H9 (cell line): ENCODE data around the gene ADGRG1. TPM values are rescaled to one million over a fixed set of nuclear protein-coding genes. Genes with fewer than 3 reads are reported as not detected.

Experiments
- DNase-seq: peaks from one replicate; pipeline ENCODE4 v3.0.0-alpha.2; 2017
- H2AFZ ChIP-seq: one replicate; pipeline ENCODE4 v1.6.1; 2013; ENCODE audit warnings: mild to moderate bottlenecking, low read length, control low read depth, moderate library complexity
- H2AK5ac ChIP-seq: 2 replicates; pipeline ENCODE4 v1.6.1; 2013; ENCODE audit warnings: low read length, control low read depth, mixed read lengths; ENCODE audit not compliant: insufficient read length
- H2BK120ac ChIP-seq: one replicate; pipeline ENCODE4 v1.6.1; 2013; ENCODE audit warnings: low read depth, mild to moderate bottlenecking, low read length, control low read depth, inconsistent platforms; ENCODE audit not compliant: poor library complexity, severe bottlenecking
- H2BK12ac ChIP-seq: 2 replicates; pipeline ENCODE4 v1.6.1; 2013; ENCODE audit warnings: low read length, control low read depth, mixed read lengths, low read depth; ENCODE audit not compliant: insufficient read length
- H2BK15ac ChIP-seq: 2 replicates; pipeline ENCODE4 v1.6.1; 2013; ENCODE audit warnings: low read depth, low read length, control low read depth
- H2BK20ac ChIP-seq: one replicate; pipeline ENCODE4 v1.6.1; 2013; ENCODE audit warnings: low read depth, mild to moderate bottlenecking, low read length, control low read depth, inconsistent platforms; ENCODE audit not compliant: poor library complexity, severe bottlenecking
- H2BK5ac ChIP-seq: 2 replicates; pipeline ENCODE4 v1.6.1; 2013; ENCODE audit warnings: low read length, control low read depth, mixed read lengths; ENCODE audit not compliant: insufficient read length
- H3K14ac ChIP-seq: 2 replicates; pipeline ENCODE4 v1.6.1; 2013; ENCODE audit warnings: low read length, control low read depth; ENCODE audit not compliant: insufficient read depth
- H3K18ac ChIP-seq: 2 replicates; pipeline ENCODE4 v1.6.1; 2013; ENCODE audit warnings: low read depth, mild to moderate bottlenecking, mixed read lengths, low read length, control low read depth; ENCODE audit not compliant: insufficient read length
- H3K23ac ChIP-seq: 2 replicates; pipeline ENCODE4 v1.6.1; 2013; ENCODE audit warnings: low read length, control low read depth, mixed read lengths, low read depth; ENCODE audit not compliant: insufficient read length
- H3K23me2 ChIP-seq: 2 replicates; pipeline ENCODE4 v1.6.1; 2013; ENCODE audit warnings: low read depth, mild to moderate bottlenecking, mixed read lengths, low read length, control low read depth; ENCODE audit not compliant: insufficient read length, poor library complexity, severe bottlenecking
- H3K27ac ChIP-seq: 2 replicates; pipeline ENCODE4 v1.5.1; 2013; ENCODE audit warnings: low read length, control low read depth, mixed read lengths, low read depth; ENCODE audit not compliant: insufficient read length
- H3K27me3 ChIP-seq: 2 replicates; pipeline ENCODE4 v1.6.1; 2013; ENCODE audit warnings: low read length, control low read depth, inconsistent platforms; ENCODE audit not compliant: insufficient read depth
- H3K4ac ChIP-seq: 2 replicates; pipeline ENCODE4 v1.6.1; 2013; ENCODE audit warnings: low read depth, mild to moderate bottlenecking, control low read depth, inconsistent platforms, low read length, moderate library complexity
- H3K4me1 ChIP-seq: 2 replicates; pipeline ENCODE4 v1.6.1; 2013; ENCODE audit warnings: low read length, control low read depth, inconsistent platforms; ENCODE audit not compliant: insufficient read depth
- H3K4me2 ChIP-seq: 2 replicates; pipeline ENCODE4 v1.6.1; 2013; ENCODE audit warnings: low read length, control low read depth, mixed read lengths; ENCODE audit not compliant: insufficient read length, insufficient read depth
- H3K56ac ChIP-seq: 2 replicates; pipeline ENCODE4 v1.6.1; 2013; ENCODE audit warnings: low read depth, mild to moderate bottlenecking, mixed read lengths, low read length, control low read depth; ENCODE audit not compliant: insufficient read length
- H3K79me1 ChIP-seq: 2 replicates; pipeline ENCODE4 v1.6.1; 2013; ENCODE audit warnings: low read depth, mild to moderate bottlenecking, moderate library complexity, low read length, control low read depth, inconsistent platforms; ENCODE audit not compliant: insufficient read depth, poor library complexity, severe bottlenecking
- H3K79me2 ChIP-seq: 2 replicates; pipeline ENCODE4 v1.6.1; 2013; ENCODE audit warnings: low read length, control low read depth, inconsistent platforms; ENCODE audit not compliant: insufficient read depth
- H3K9ac ChIP-seq: 2 replicates; pipeline ENCODE4 v1.6.1; 2013; ENCODE audit warnings: low read length, control low read depth, mixed read lengths; ENCODE audit not compliant: insufficient read length; ENCODE audit errors: extremely low read depth
- H3K9me3 ChIP-seq: one replicate; pipeline ENCODE4 v1.6.1; 2013; ENCODE audit warnings: low read depth, low read length, inconsistent platforms; ENCODE audit not compliant: control insufficient read depth
- H3T11ph ChIP-seq: one replicate; pipeline ENCODE4 v1.6.1; 2013; ENCODE audit warnings: mild to moderate bottlenecking, low read length, control low read depth, inconsistent platforms
- H4K20me1 ChIP-seq: one replicate; pipeline ENCODE4 v1.6.1; 2013; ENCODE audit not compliant: control insufficient read depth, insufficient read length, insufficient read depth
- H4K5ac ChIP-seq: 2 replicates; pipeline ENCODE4 v1.6.1; 2013; ENCODE audit warnings: low read depth, mild to moderate bottlenecking, mixed read lengths, low read length, control low read depth; ENCODE audit not compliant: insufficient read length
- H4K8ac ChIP-seq: replicated peaks from 2 replicates; pipeline ENCODE4 v1.6.1; 2013; ENCODE audit warnings: low read length, control low read depth, mixed read lengths, low read depth; ENCODE audit not compliant: insufficient read length
- H4K91ac ChIP-seq: 2 replicates; pipeline ENCODE4 v1.6.1; 2013; ENCODE audit warnings: low read depth, mild to moderate bottlenecking, moderate library complexity, mixed read lengths, low read length, control low read depth; ENCODE audit not compliant: insufficient read length
- H3K27ac Mint-ChIP-seq, 3 experiments: 2 replicates in 2 of 3; 3 replicates in 1 of 3; pipeline ENCODE4 v1.8.0; 2020 to 2021; ENCODE audit warnings: mixed read lengths in 3 of 3, mild to moderate bottlenecking in 1 of 3, moderate library complexity in 1 of 3
- H3K27me3 Mint-ChIP-seq: 2 replicates; pipeline ENCODE4 v1.8.0; 2021; ENCODE audit warnings: low read depth, mild to moderate bottlenecking, moderate library complexity, mixed read lengths
- H3K36me3 Mint-ChIP-seq, 3 experiments: 2 replicates in 2 of 3; 3 replicates in 1 of 3; pipeline ENCODE4 v1.8.0; 2020 to 2021; ENCODE audit warnings: low read depth in 3 of 3, mixed read lengths in 3 of 3; ENCODE audit not compliant: insufficient read depth in 1 of 3
- H3K4me1 Mint-ChIP-seq, 2 experiments: 2 replicates each; pipeline ENCODE4 v1.8.0; 2020; ENCODE audit warnings: mixed read lengths in 2 of 2
- H3K4me3 Mint-ChIP-seq, 2 experiments: 2 replicates in 1 of 2; 3 replicates in 1 of 2; pipeline ENCODE4 v1.8.0; 2020 to 2021; ENCODE audit warnings: mild to moderate bottlenecking in 2 of 2, mixed read lengths in 2 of 2, moderate library complexity in 1 of 2
- H3K9me3 Mint-ChIP-seq, 2 experiments: 2 replicates in 1 of 2; 3 replicates in 1 of 2; pipeline ENCODE4 v1.8.0; 2020; ENCODE audit warnings: mild to moderate bottlenecking in 2 of 2, mixed read lengths in 2 of 2, moderate library complexity in 1 of 2
- WGBS: extraction: QIAGEN DNeasy Blood & Tissue Kit; methylation state at CpG from one replicate; pipeline ENCODE4 v1.1.7; 2013; ENCODE audit warnings: missing lambda C conversion rate, low lambda C conversion rate, mixed read lengths; ENCODE audit not compliant: insufficient read length; ENCODE audit errors: extremely low coverage; 5-methylcytosine and 5-hydroxymethylcytosine counted together
- total RNA-seq: library from RNA; stranded (reverse); gene quantifications from 2 replicates; pipeline ENCODE4 v1.2.1, GENCODE V29; 2021
- TF ChIP-seq, protein P1 (sequence below): fragments of 200-600 bp; sonication (generic); conservative IDR thresholded peaks from 3 replicates; pipeline ENCODE4 v1.8.0; 2021; ENCODE audit warnings: antibody characterized with exemption, mild to moderate bottlenecking

ADGRG1 gene
- total RNA-seq, 1 experiment from 2014 or later = 1.1 TPM

DNA sequence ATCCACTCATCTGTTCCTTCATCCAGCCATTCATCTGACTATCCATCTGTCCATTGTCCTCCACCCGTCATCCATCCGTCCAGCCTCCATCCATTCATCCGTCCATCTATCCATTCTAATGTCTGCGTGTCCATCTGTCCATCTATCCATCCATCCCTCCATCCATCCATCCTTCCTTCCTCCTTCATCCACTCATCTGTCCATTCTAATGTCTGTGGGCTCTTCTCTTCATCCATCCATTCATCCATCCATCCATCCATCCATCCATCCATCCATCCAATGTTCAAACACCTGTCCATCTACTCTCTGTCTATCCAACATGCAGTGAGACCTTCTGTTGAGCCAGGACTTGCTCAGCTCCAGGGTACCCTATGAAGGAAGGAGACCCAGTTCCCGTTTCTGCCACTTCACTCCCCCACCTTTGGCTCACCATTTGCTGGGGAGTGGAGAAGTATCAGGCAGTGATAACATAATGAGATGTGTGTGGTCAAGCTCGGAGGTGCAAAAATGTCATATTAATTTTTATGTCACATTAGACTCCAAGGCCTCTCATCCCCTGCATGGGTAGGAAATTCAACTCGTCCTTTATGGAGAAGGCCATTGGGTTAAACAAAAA is 36.5 kb upstream of the ADGRG1 start:
- no peak overlapping the region for H2BK5ac ChIP-seq
- H2BK12ac ChIP-seq = no peak overlapping the region
- Mint-ChIP-seq H3K4me3 (no peak overlapping the region), H3K4me1 (peaks cover 7 to 9% of the 10 kb centered on the region in 2 experiments; a peak in 2 of 4 replicates), H3K36me3 (no peaks in the 10 kb centered on the region), H3K9me3 (peaks cover 7 to 8% of the 10 kb centered on the region in 2 experiments; a peak in 4 of 5 replicates), H3K27ac (no peak overlapping the region), H3K27me3 (peaks cover 53% of the 10 kb centered on the region)
- H3K14ac ChIP-seq = no peak overlapping the region
- no peak overlapping the region for H2BK120ac ChIP-seq
- no peak for DNase-seq
- TF ChIP-seq, protein P1, sequence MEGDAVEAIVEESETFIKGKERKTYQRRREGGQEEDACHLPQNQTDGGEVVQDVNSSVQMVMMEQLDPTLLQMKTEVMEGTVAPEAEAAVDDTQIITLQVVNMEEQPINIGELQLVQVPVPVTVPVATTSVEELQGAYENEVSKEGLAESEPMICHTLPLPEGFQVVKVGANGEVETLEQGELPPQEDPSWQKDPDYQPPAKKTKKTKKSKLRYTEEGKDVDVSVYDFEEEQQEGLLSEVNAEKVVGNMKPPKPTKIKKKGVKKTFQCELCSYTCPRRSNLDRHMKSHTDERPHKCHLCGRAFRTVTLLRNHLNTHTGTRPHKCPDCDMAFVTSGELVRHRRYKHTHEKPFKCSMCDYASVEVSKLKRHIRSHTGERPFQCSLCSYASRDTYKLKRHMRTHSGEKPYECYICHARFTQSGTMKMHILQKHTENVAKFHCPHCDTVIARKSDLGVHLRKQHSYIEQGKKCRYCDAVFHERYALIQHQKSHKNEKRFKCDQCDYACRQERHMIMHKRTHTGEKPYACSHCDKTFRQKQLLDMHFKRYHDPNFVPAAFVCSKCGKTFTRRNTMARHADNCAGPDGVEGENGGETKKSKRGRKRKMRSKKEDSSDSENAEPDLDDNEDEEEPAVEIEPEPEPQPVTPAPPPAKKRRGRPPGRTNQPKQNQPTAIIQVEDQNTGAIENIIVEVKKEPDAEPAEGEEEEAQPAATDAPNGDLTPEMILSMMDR = no peak
- H3K56ac ChIP-seq = no peak overlapping the region
- no peaks in the 10 kb centered on the region for H3K79me1 ChIP-seq
- no peaks in the 10 kb centered on the region for H3K27me3 ChIP-seq
- H2AK5ac ChIP-seq = no peak overlapping the region
- no peak overlapping the region for H4K8ac ChIP-seq
- H3K79me2 ChIP-seq = no peaks in the 10 kb centered on the region
- no peaks in the 10 kb centered on the region for H3K9me3 ChIP-seq
- H2BK20ac ChIP-seq = no peak overlapping the region
- no peak overlapping the region for H3K9ac ChIP-seq
- no peaks in the 10 kb centered on the region for H3K4me1 ChIP-seq
- H3K27ac ChIP-seq = no peak overlapping the region
- no peak overlapping the region for H3T11ph ChIP-seq
- H4K20me1 ChIP-seq = no peaks in the 10 kb centered on the region
- no peak overlapping the region for H3K23ac ChIP-seq
- H3K23me2 ChIP-seq = no peaks in the 10 kb centered on the region
- H4K91ac ChIP-seq = no peak overlapping the region
- H2AFZ ChIP-seq = no peak overlapping the region
- WGBS = no CpG with 5 or more reads among the region's 7 CpGs
- no peak overlapping the region for H2BK15ac ChIP-seq
- no peak overlapping the region for H3K4me2 ChIP-seq
- H4K5ac ChIP-seq = no peak overlapping the region
- no peak overlapping the region for H3K18ac ChIP-seq
- H3K4ac ChIP-seq = no peak overlapping the region
